Adipocyte (in vitro differentiated cells): ENCODE results near the gene UNC13D.
A peak's percentile ranks its signal among the peaks of the same experiment; 100 is the strongest.
"Not testable (repeated sequence)": the region's sequence is repeated elsewhere in the genome, so short reads cannot be mapped to it uniquely, and the experiment has no call there.

Source experiments
- DNase-seq: peaks from one replicate; pipeline ENCODE4 v3.0.0-alpha.2; 2015; ENCODE audit warnings: low read depth
- H3K27me3 ChIP-seq: replicated peaks from 2 replicates; pipeline ENCODE4 v1.7.0; 2013; ENCODE audit warnings: mild to moderate bottlenecking, low read length, moderate library complexity; ENCODE audit not compliant: control insufficient read depth, insufficient read depth
- H3K36me3 ChIP-seq: 2 replicates; pipeline ENCODE4 v1.7.0; 2013; ENCODE audit warnings: low read length, mild to moderate bottlenecking, moderate library complexity; ENCODE audit not compliant: control insufficient read depth, insufficient read depth, severe bottlenecking
- H3K4me1 ChIP-seq: 2 replicates; pipeline ENCODE4 v1.7.0; 2013; ENCODE audit warnings: mild to moderate bottlenecking, low read length, moderate library complexity; ENCODE audit not compliant: control insufficient read depth, insufficient read depth
- H3K4me3 ChIP-seq: 2 replicates; pipeline ENCODE4 v1.7.0; 2013; ENCODE audit warnings: mild to moderate bottlenecking, low read length, moderate library complexity
- H3K9ac ChIP-seq: 2 replicates; pipeline ENCODE4 v1.7.0; 2013; ENCODE audit warnings: mild to moderate bottlenecking, low read length, moderate library complexity
- H3K9me3 ChIP-seq: 2 replicates; pipeline ENCODE4 v1.7.0; 2013; ENCODE audit warnings: mild to moderate bottlenecking, low read length, moderate library complexity; ENCODE audit not compliant: control insufficient read depth

UNC13D gene

DNA sequence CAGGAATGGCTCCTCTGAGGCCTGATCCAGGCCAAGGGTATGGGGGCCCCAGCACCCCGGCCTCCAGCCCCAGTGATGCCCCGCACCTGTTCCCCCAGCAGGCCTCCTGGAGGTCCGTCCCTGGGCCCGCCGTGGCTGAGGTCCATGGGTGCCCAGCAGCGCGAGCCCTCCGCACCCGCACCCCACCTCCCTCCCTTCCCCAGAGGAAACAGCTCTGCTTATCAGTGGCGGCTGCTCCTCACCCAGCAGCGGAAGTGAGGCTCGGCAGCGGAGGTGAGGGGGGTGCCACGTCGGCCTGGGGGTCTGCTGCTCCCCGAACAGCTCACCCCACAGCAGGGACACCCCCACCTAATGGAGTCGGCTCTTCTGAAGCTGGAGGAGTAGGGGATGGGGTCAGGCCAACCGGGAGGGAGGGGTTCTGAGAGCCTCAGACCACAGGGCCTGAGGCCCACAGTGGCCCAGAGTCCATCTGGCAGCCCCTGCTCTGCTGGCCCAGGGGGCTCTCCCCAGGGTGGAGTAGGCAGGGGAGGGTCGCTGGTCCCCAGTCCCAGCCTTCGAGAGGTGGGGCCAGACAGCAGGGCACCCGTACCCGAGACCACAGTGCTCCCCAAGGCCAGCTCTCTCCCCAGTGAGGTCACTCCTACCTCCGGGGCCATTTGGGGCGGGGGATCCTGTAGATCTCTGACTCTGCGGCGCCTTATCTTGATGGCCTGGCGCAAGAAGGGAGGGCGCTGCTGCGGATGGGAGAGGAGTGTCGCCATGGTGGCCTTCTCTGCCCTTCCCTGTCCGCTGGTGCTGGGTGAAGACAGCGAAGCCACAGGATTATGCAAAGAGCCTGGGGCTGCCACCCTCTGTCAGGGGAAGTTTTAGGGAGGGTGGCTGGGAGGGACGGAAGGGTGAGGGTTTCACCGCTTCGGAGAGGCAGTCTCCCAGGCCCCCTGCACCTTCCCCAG lies at the start of gene UNC13D:
UNC13D (minus strand) TSS at position 828 of the 953 bp plus-strand sequence; CDS start at position 761, 67 bp downstream.
- no peaks in the 10 kb centered on the region for H3K9me3 ChIP-seq
- H3K4me3 ChIP-seq, result no peak within 1 kb of the TSS
- H3K27me3 ChIP-seq, result no peaks in the 10 kb centered on the region
- H3K4me1 ChIP-seq, result peaks cover 27% of the 10 kb centered on the region
- no peak for DNase-seq
- H3K9ac ChIP-seq, result peak within 1 kb of the TSS; percentile 8
- peaks cover 31% of the 10 kb centered on the region for H3K36me3 ChIP-seq

DNA sequence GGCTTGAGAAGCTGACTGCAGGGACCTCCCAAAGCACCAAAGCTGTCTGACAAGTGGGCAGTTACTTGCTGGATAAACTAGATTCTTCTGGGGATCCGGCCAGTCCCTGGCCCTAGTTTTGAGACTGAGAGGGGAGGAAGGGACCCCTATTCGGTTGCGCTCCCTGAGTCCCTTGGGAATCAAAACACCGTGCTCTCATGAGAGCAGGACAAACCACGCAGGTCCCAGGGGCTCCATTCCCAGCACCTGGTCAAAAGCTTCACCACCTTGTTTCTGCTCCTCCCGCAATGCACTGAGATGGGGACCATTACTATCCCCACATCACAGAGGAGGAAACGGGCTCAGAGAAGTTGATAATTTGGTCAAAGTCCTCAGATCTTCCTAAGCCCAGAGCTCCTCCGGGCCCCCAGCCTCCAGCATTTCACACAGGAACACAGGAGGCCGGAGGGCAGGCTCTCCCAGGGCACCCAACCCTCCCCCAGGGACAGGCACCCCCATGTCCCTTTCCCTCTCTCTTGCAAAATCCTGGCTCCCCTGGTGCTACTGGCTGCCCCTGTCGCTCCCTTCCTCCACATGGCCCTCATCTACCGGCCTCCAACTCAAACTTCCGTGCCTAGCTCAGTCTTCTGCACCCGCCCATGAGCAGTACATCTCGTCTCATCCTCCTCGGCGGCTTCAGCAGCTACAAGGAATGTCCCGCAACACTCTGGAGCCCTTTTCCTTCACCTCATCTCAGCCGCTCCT lies 49.3 kb upstream of the UNC13D start:
- H3K9ac ChIP-seq, result no peak overlapping the region
- H3K36me3 ChIP-seq, result peaks cover 12% of the 10 kb centered on the region
- peaks cover 30% of the 10 kb centered on the region for H3K4me1 ChIP-seq
- no peaks in the 10 kb centered on the region for H3K9me3 ChIP-seq
- H3K27me3 ChIP-seq, result no peaks in the 10 kb centered on the region
- DNase-seq, result no peak
- H3K4me3 ChIP-seq, result no peak overlapping the region

DNA sequence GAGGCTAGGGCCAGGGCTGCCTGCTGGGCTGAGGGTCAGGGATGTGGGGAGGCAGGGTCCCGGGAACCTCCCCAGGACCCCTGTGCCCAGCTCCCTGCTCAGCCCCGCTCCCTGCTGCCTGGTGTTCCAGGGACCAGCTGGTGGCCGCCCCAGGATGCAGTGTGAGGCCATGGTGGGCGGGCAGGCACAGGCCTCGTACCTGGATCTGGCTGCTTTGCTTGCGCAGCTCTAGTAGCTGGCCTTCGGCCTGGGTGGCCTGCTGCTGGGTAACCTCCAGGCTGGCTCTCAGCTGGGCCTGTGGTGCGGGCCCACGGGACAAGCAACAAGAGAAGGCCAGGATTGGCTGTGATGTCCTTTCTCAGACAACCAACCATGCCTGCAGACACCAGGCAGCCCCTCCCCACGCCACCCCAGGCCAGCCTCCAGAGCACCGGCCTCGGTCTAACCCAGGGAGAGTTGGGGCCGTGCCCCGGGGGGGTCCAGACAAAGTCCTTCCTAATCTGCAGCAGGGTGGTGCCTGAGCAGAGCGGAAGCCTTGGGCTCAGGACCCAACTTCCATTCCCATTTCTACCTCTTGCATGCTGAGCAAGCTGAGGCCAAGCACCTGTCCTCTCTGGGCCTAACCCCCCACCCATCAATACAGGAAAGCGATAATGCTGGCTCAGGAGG lies 48.5 kb upstream of the UNC13D start:
- peaks cover 30% of the 10 kb centered on the region for H3K4me1 ChIP-seq
- peaks cover 9% of the 10 kb centered on the region for H3K36me3 ChIP-seq
- H3K9ac ChIP-seq, result no peak overlapping the region
- H3K27me3 ChIP-seq, result no peaks in the 10 kb centered on the region
- no peak for DNase-seq
- H3K9me3 ChIP-seq, result no peaks in the 10 kb centered on the region
- H3K4me3 ChIP-seq, result no peak overlapping the region

DNA sequence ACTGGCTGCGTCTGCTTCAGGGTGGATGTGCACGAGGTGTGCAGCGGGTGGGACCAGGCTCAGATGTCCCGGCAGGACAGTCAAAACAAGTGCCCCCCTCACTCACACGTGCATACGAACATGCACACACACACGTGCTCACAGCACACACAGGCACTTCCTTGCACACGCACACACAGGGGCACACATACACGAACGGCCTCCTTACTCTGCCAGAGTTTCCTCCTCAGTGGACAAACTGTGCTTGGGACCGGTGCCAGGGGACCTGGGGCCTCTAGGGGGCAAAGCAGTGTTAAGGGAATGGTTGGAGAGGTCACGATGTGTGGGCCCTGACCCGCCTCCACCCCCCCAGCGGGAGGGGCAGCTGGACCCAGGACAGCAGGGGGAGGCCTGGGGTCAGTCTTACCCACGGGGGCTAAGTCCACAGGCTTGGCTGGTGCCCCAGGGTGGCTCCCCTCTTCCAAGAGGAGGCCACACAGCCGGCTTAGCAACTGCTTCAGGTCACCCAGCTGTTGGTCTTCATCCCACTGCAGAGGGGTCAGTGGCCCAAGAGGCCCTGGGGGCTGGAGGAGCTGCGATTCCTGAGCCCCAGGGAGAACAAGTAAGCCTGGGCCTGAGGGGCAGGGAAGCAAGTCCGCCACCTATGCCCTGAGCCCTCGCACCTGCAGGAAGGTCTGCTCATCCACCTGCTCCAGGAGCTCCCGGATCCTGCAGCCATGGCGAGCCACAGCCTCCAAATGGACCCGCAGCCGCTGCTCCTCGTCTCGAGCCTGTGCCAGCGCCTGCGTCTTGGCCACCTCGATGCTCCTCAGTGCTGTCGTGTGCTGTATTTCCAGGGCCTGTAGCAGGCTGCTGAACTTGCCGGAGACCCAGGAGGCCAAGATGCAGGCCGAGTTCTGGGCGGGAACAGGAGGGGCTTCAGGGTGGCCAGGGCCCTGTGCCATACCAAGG lies 47.7 kb upstream of the UNC13D start:
- Histone ChIP-seq H3K27me3 (no peaks in the 10 kb centered on the region), H3K36me3 (peaks cover 9% of the 10 kb centered on the region), H3K4me3 (no peak overlapping the region), H3K4me1 (peaks cover 24% of the 10 kb centered on the region), H3K9ac (no peak overlapping the region), H3K9me3 (no peaks in the 10 kb centered on the region)
- DNase-seq, result no peak

DNA sequence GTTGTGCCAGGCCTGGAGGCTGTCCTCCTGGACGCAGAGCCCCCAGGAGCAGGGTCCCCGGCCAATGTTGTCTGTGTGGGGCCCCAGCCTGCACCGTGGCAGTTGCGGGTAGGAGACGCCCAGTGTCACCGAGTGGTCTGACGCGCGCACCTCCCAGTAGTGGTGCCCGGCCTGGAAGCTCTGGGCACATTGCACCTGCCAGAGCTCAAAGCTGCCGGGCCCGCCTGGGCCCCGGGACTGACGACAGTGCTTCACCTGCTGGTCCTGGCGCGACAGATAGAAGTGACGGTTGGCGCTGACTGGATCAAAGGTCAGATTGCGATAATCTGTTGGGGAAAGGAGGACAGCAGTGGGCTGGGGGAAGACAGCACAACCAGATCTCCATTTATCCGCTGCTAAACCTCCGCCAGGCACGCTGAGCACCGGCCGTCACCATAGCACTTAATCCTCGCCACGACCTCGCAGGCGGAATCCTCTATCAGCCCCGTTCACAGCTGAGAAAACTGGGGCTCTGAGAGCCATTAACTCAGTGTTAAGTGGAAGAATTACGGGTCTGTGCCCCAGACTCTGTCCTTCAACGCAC lies 46.9 kb upstream of the UNC13D start:
- Histone ChIP-seq H3K9ac (no peak overlapping the region), H3K4me3 (no peak overlapping the region), H3K36me3 (peaks cover 9% of the 10 kb centered on the region), H3K27me3 (no peaks in the 10 kb centered on the region), H3K9me3 (no peaks in the 10 kb centered on the region), H3K4me1 (peaks cover 24% of the 10 kb centered on the region)
- no peak for DNase-seq

DNA sequence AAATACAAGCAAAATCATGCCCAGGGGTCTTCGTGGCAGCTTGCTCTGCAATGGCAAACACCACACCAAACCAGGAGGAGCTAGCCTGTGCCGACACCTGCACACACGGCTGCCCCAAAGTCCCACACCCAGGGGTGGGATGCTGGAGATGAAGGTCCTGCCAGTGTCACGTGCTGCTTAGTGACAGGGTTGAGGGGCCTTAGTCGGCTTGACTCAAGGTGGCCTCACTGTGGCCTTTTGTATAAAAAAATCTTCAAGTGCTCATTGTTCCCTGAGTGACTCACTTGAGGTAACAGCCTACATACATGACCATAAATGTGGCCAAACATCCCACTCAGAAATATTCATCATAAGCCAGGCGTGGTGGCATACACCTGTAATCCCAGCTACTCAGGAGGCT lies 45.2 kb upstream of the UNC13D start:
- peaks cover 9% of the 10 kb centered on the region for H3K36me3 ChIP-seq
- H3K4me1 ChIP-seq, result peaks cover 10% of the 10 kb centered on the region
- H3K9ac ChIP-seq, result no peak overlapping the region
- no peak overlapping the region for H3K4me3 ChIP-seq
- H3K27me3 ChIP-seq, result no peaks in the 10 kb centered on the region
- no peak for DNase-seq
- no peaks in the 10 kb centered on the region for H3K9me3 ChIP-seq

DNA sequence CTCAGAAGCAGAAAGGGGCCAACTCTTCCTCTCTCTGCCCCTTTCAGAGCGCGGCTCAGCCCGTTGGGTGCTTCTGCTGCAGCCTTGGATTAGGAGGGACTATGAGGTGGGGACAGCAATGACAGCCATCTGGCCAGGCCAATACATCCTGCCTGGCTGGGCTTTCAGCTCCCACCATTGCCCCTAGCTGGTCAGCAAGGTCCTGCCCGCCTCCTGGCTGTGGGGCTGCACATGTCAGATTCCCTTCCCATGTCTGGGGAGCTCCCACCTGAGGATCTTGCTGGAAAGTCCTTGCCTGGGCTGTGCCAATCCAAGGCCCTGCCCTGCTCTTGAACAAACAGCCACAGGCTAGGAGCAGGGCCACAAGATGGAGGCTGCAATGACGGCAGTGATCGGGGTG lies 44.3 kb upstream of the UNC13D start:
- Histone ChIP-seq H3K27me3 (no peaks in the 10 kb centered on the region), H3K36me3 (peaks cover 9% of the 10 kb centered on the region)
- no peak for DNase-seq

DNA sequence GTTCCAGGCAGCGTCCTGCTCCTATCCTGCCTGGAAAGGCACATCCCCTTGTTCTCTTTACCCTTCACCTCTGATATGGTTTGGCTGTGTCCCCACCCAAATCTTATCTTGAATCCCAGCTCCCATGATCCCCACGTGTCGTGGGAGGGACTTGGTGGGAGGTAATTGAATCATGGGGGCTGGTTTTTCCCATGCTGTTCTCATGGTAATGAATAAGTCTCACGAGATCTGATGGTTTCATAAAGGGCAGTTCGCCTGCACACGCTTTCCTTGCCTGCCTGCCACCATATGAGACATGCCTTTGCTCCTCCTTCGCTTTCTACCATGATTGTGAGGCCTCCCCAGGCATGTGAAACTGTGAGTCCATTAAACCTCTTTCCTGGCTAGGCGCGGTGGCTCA lies 41.7 kb upstream of the UNC13D start:
- not testable (repeated sequence) for DNase-seq, H3K9ac ChIP-seq, H3K27me3 ChIP-seq, H3K36me3 ChIP-seq, H3K9me3 ChIP-seq, H3K4me3 ChIP-seq, H3K4me1 ChIP-seq

More for the DNA sequence above, 44.3 kb upstream of the UNC13D start:
- Histone ChIP-seq H3K9me3 (no peaks in the 10 kb centered on the region), H3K9ac (no peak overlapping the region), H3K4me1 (peaks cover 4% of the 10 kb centered on the region), H3K4me3 (no peak overlapping the region)

DNA sequence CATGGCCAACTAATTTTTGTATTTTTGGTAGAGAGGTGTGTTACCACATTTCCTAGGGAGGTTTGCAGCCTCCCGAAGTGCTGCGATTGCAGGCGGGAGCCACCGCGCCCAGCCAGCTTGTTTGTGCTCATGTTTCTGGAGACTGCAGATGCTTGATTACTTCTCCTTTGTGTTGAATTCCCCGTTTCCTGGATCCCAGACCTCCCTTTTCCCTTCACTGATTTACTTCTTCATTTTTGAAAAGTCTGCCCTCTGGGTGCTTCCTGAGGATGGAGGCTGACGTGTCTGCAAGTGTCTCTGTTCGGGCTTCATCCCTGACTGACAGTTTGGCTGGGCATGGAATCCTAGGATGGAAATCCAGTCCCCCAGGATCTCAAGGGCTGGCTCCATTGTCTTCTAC lies 41.2 kb upstream of the UNC13D start:
- Histone ChIP-seq H3K4me3 (no peak overlapping the region), H3K27me3 (no peaks in the 10 kb centered on the region), H3K36me3 (peaks cover 4% of the 10 kb centered on the region), H3K9ac (no peak overlapping the region), H3K9me3 (no peaks in the 10 kb centered on the region), H3K4me1 (no peaks in the 10 kb centered on the region)
- no peak for DNase-seq
